ENCODE measurements around the gene CA6. TPM values are rescaled to one million over a fixed set of nuclear protein-coding genes. Genes with fewer than 3 reads are reported as not detected.
"Not testable (repeated sequence)": the region's sequence is repeated elsewhere in the genome, so short reads cannot be mapped to it uniquely, and the experiment has no call there.

The CA6 gene
- total RNA-seq, 1 donor = not detected

- DNase-seq (ENCODE audit: low read depth in 2 of 3, low spot score in 2 of 3) = not testable (repeated sequence)
Observed at GRCh38 chr1:8968902-8969301, 23.2 kb downstream of the CA6 start.

GRCh38 chr1:8969937-8970336 is 24.3 kb downstream of the CA6 start:
- DNase-seq (ENCODE audit: low read depth in 2 of 3, low spot score in 2 of 3) = no peak

GRCh38 chr1:8970870-8971337 is 25.2 kb downstream of the CA6 start:
- peak; percentile 36 to 91 (median 74) for DNase-seq (ENCODE audit: low read depth in 2 of 3, low spot score in 2 of 3)

DNA sequence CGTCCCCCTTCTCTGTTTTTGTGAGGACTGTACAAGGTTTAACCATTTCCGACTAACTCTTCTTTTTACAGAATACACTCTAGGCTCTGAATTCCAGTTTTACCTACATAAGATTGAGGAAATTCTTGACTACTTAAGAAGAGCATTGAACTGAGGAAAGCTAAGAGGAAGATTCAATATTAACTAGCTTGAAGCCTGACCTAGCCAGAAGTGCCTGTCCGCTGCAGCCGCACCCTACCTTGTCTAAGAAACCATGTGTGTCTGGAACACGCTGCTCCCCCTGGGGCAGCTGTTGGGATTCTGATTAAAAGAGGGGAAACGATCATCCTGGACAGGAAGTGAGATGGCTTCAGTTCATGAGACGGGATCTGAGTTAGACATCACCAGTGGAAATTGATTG is 28.9 kb downstream of the CA6 start:
- DNase-seq (ENCODE audit: low read depth in 2 of 3, low spot score in 2 of 3) = no peak

DNA sequence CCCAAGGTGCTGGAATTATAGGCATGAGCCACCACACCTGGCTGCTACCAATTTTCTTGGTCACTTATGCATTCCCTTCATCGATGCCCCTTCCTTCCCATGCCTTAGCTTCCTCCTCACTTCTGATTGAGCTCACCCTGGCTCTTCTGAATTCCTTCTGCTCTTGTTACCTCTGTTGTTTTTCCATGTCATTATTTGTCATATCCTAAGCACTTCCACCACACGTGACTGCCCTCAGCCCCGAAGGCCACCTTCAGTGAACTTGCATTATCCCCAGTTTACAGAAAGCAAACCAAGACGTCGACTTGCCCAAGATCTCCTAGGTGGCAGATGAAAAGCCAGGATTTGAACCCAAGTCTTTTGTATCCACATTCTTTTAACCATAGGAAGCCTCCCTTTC is 30.7 kb downstream of the CA6 start:
- no peak for DNase-seq (ENCODE audit: low read depth in 2 of 3, low spot score in 2 of 3)

- DNase-seq (ENCODE audit: low read depth in 2 of 3, low spot score in 2 of 3) = no peak
Observed at GRCh38 chr1:8976896-8977450, 31.3 kb downstream of the CA6 start.

DNA sequence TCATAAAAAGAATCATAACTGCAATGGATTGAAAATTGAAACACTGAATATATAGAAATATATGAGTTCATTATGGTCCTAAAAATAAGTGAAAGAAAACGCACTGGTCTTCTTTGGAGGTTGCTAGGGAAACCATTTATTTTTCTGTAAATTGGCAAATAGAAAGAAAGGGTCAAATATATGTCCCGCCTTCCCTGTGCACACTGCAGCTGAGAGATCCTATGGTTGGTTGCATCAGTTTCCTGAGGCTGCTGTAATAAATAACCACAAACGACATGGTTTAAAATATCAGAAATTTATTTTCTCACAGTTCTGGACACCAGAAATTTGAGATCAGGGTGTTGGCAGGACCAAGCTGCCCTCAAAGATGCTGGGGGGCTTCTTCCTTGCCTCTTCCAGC is 35.0 kb downstream of the CA6 start:
- no peak for DNase-seq (ENCODE audit: low read depth in 2 of 3, low spot score in 2 of 3)

GRCh38 chr1:8981169-8981568 is 35.5 kb downstream of the CA6 start:
- no peak for DNase-seq (ENCODE audit: low read depth in 2 of 3, low spot score in 2 of 3)

- DNase-seq (ENCODE audit: low read depth in 2 of 3, low spot score in 2 of 3) = no peak
Observed at GRCh38 chr1:8984203-8984602, 38.5 kb downstream of the CA6 start.

DNA sequence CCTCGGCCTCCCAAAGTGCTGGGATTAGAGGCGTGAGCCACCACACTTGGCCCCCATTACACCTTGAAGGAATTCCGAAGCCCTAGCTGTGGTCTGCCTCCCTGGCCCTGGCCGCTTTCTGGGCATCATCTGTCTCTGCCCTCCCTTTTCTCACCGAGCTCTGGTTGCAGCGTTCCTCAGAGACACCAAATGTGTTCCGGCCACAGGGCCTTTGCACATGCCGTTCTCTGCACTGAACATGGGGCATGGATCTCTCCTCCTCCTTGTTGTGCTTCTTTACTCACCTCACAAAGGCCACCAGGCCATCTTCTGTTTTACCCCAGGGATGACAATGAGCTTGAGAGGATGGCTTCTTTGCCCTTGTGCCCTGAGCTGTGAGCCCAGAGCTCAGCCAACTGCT is 39.3 kb downstream of the CA6 start:
- DNase-seq (ENCODE audit: low read depth in 2 of 3, low spot score in 2 of 3) = no peak

DNA sequence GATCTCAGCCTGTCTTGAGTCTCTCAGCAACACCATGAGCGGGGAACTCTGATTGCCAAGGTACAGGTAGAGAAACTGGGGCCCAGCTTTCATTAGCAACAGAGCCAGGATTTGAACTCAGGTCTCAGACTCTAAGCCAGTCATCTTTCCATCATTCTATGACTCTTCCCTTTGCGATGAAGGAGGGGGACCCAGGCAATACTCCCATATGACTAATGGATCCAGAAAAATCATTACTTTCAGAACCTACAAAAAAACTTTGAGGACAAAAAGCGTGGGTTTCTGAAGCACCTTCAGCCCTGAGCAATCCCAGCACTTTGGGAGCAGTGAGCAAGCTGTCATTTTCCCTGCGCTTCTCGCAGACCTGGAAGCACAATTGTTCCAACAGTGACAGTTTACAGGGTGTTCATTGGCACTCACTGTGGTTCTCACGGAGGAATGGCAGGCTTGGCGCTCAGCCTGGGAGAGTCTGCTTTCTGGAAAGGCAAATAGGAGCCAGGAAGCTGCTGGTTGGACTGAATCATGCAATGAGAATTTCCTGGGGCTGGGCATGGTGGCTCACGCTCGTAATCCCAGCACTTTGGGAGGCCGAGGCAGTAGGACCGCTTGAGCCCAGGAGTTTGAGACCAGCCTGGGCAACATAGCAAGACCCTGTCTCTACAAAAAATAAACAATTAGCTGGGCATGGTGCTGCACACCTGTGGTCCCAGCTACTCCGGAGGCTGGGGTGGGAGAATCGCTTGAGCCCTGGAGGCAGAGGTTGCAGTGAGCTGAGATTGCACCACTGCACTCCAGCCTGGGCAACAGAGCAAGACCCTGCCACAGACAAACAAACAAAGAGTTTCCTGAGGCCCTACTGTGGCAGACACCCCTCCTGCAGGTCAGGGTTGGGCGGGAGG is 40.5 kb downstream of the CA6 start:
- DNase-seq (ENCODE audit: low read depth in 2 of 3, low spot score in 2 of 3) = no peak

- DNase-seq (ENCODE audit: low read depth in 2 of 3, low spot score in 2 of 3) = no peak
Observed at GRCh38 chr1:8986814-8987190, 41.1 kb downstream of the CA6 start.

GRCh38 chr1:8987881-8988617 is 42.4 kb downstream of the CA6 start:
- peak in 2 of 3 donors; percentile 36 to 45 for DNase-seq (ENCODE audit: low read depth in 2 of 3, low spot score in 2 of 3)

GRCh38 chr1:8988618-8988967 is 42.9 kb downstream of the CA6 start:
- no peak for DNase-seq (ENCODE audit: low read depth in 2 of 3, low spot score in 2 of 3)

- DNase-seq (ENCODE audit: low read depth in 2 of 3, low spot score in 2 of 3) = no peak
Observed at GRCh38 chr1:8989061-8989460, 43.4 kb downstream of the CA6 start.

GRCh38 chr1:8989821-8990220 is 44.2 kb downstream of the CA6 start:
- no peak for DNase-seq (ENCODE audit: low read depth in 2 of 3, low spot score in 2 of 3)

DNA sequence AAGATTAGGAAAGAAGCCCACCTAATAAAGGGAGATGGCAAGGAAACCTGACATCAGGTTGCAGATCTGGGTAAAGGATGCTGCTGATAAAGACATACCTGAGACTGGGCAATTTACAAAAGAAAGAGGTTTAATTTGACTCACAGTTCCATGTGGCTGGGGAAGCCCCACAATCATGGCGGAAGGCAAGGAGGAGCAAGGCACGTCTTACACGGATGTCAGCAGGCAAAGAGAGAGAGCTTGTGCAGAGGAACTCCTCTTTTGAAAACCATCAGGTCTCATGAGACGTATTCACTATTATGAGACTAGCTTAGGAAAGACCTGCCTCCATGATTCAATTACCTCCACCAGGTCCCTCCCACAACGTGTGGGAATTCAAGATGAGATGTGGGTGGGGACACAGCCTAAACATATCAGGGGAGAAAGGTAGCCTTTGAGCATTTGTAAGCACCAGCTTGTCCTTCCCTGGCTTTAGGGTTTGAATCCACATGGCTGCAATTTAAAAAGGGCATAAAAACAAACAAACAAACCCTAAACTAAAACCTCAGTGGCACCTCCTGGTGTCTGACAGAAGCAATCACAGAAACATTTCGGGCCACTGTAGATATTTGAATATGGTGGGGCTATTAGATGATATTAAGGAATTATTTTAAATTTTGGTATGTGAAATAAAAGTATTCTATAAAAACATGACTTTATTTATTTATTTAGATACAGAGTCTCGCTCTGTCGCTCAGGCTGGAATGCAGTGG is 47.4 kb downstream of the CA6 start:
- DNase-seq (ENCODE audit: low read depth in 2 of 3, low spot score in 2 of 3) = no peak

GRCh38 chr1:8993962-8994675 is 48.5 kb downstream of the CA6 start:
- not testable (repeated sequence) for DNase-seq (ENCODE audit: low read depth in 2 of 3, low spot score in 2 of 3)

GRCh38 chr1:9001534-9002214 is 56.0 kb downstream of the CA6 start:
- not testable (repeated sequence) for DNase-seq (ENCODE audit: low read depth in 2 of 3, low spot score in 2 of 3)

DNA sequence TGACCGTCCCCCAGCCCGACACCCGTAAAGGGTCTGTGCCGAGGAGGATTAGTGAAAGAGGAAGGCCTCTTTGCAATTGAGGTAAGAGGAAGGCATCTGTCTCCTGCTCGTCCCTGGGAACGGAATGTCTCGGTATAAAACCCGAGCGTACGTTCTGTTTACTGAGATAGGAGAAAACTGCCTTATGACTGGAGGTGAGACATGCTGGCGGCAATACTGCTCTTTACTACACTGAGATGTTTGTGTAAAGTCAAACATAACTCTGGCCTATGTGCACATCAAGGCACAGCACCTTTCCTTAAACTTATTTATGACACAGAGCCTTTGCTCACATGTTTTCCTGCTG is 56.5 kb downstream of the CA6 start:
- DNase-seq (ENCODE audit: low read depth in 2 of 3, low spot score in 2 of 3) = not testable (repeated sequence)
